Measurements from ENCODE around the gene TNFRSF1A. TPM values are rescaled to one million over a fixed set of nuclear protein-coding genes. Genes with fewer than 3 reads are reported as not detected.

TNFRSF1A gene
- polyA plus RNA-seq, 2 of the 4 experiments (the other 2 are of a cell fraction) = 416 to 460 TPM

- TF ChIP-seq TP53 (CRISPR knock-in tag; IDR thresholded peaks at IDR 0.05) (no peak), FOSL2 (IDR thresholded peaks at IDR 0.05) (no peak), FOSL2 (CRISPR knock-in tag; IDR thresholded peaks at IDR 0.05) (no peak), RFX5 (IDR thresholded peaks at IDR 0.05) (no peak), HDAC2 (IDR thresholded peaks at IDR 0.05) (no peak), FOXS1 (CRISPR knock-in tag; IDR thresholded peaks at IDR 0.05) (no peak), ESRRA (IDR thresholded peaks at IDR 0.05; ENCODE audit: borderline replicate concordance, low read length) (no peak), E2F6 (IDR thresholded peaks at IDR 0.05; ENCODE audit: borderline replicate concordance, low read depth) (peak; percentile 36; the same call in 1 of the 2 replicates), POLR2A (IDR thresholded peaks at IDR 0.05; ENCODE audit: low read length) (no peak), EHF (CRISPR knock-in tag; IDR thresholded peaks at IDR 0.05) (0 out of 2 replicates have a peak, but pooled peaks have one; percentile 3)
These were observed 3.9 kb downstream of the TNFRSF1A start (continued) for GRCh38 chr12:6337958-6338433.

GRCh38 chr12:6336889-6337853 is 4.7 kb downstream of the TNFRSF1A start:
- H3K4me2 ChIP-seq = peak overlapping the region; percentile 92
- 5% methylated on average over 15 of the region's 15 CpGs for WGBS (ENCODE audit: missing lambda C conversion rate)
- H3K27ac ChIP-seq = peak overlapping the region; percentile 95 to 98
- H3K4me3 ChIP-seq = peak overlapping the region; percentile 91
- DNase-seq (ENCODE audit: low read depth in 1 of 2, low spot score in 1 of 2) (no peak), ATAC-seq (peak; percentile 6 to 7), FAIRE-seq (no peak)
- H3K4me1 ChIP-seq = peaks cover 67% of the 10 kb centered on the region
- H3K9me3 ChIP-seq = no peaks in the 10 kb centered on the region
- CTCF ChIA-PET = interaction anchor here (1.0 to 29.7 kb wide), 11 partner anchors 9 to 129 kb away, joined by 3 to 705 read pairs (median 6); partner anchors contain the start of genes LTBR and SCNN1A
- POLR2A ChIA-PET = interaction anchor here (0.6 to 10.1 kb wide), 23 partner anchors 9 to 416 kb away, joined by 3 to 141 read pairs (median 8); partner anchors contain the start of genes GAPDH, LTBR, MRPL51 and SCNN1A
- peak; percentile 62; the same call in 1 of the 2 replicates for TF ChIP-seq TP53 (CRISPR knock-in tag; IDR thresholded peaks at IDR 0.05)
- TF ChIP-seq PHF8 (IDR thresholded peaks at IDR 0.05; ENCODE audit: borderline replicate concordance, low read depth) = no peak
- peak; percentile 60; the same call in 1 of the 2 replicates for TF ChIP-seq ZNF302 (CRISPR knock-in tag; IDR thresholded peaks at IDR 0.05)
- peak; percentile 3; the same call in 1 of the 2 replicates for TF ChIP-seq FOSB (CRISPR knock-in tag; IDR thresholded peaks at IDR 0.05)
- TF ChIP-seq BCL3 (IDR thresholded peaks at IDR 0.05) = no peak
- TF ChIP-seq EHMT2 (IDR thresholded peaks at IDR 0.05; ENCODE audit: low read depth) = no peak
- 0 out of 2 replicates have a peak, but pooled peaks have one; percentile 12 for TF ChIP-seq TFCP2L1 (CRISPR knock-in tag; IDR thresholded peaks at IDR 0.05)
- TF ChIP-seq RNF2 (IDR thresholded peaks at IDR 0.05; ENCODE audit: borderline replicate concordance, low read depth) = no peak
- peak; percentile 7; the same call in 1 of the 2 replicates for TF ChIP-seq FOXS1 (CRISPR knock-in tag; IDR thresholded peaks at IDR 0.05)
- no peak for TF ChIP-seq RCOR1 (IDR thresholded peaks at IDR 0.05; ENCODE audit: low read depth, low read length)
- TF ChIP-seq EP300 (IDR thresholded peaks at IDR 0.05) = no peak
- no peak for TF ChIP-seq MAFK (IDR thresholded peaks at IDR 0.05; ENCODE audit: partially characterized antibody)
- no peak for TF ChIP-seq SREBF2 (IDR thresholded peaks at IDR 0.05)
- TF ChIP-seq USF2 (IDR thresholded peaks at IDR 0.05) = 0 out of 2 replicates have a peak, but pooled peaks have one; percentile 27
- no peak for TF ChIP-seq HEYL (CRISPR knock-in tag; IDR thresholded peaks at IDR 0.05)
- no peak for TF ChIP-seq KDM5A (IDR thresholded peaks at IDR 0.05)
- TF ChIP-seq FOSL2 (IDR thresholded peaks at IDR 0.05) = no peak
- no peak for TF ChIP-seq FOSL2 (CRISPR knock-in tag; IDR thresholded peaks at IDR 0.05)
- TF ChIP-seq JUNB (IDR thresholded peaks at IDR 0.05) = no peak
- no peak for TF ChIP-seq ZSCAN20 (CRISPR knock-in tag; IDR thresholded peaks at IDR 0.05)
- no peak for TF ChIP-seq RFX5 (IDR thresholded peaks at IDR 0.05)
- TF ChIP-seq REST (IDR thresholded peaks at IDR 0.05) = peak; percentile 3; the same call in 1 of the 2 replicates
- TF ChIP-seq ESRRA (IDR thresholded peaks at IDR 0.05; ENCODE audit: borderline replicate concordance, low read length) = no peak
- no peak for TF ChIP-seq CHD2 (IDR thresholded peaks at IDR 0.05; ENCODE audit: low read length, partially characterized antibody)
- no peak for TF ChIP-seq ZC3H11A (IDR thresholded peaks at IDR 0.05)
- no peak for TF ChIP-seq NPAS2 (CRISPR knock-in tag; IDR thresholded peaks at IDR 0.05; ENCODE audit: borderline replicate concordance)
- peak; percentile 54; the same call in 1 of the 2 replicates for TF ChIP-seq HOXA7 (CRISPR knock-in tag; IDR thresholded peaks at IDR 0.05)
